Renal cortical epithelial cell (primary cell): ENCODE results near the gene CHMP4B. TPM values are rescaled to one million over a fixed set of nuclear protein-coding genes. Genes with fewer than 3 reads are reported as not detected.

Experiments
- DNase-seq: peaks from one replicate; pipeline ENCODE4 v3.0.0-alpha.2; 2011; ENCODE audit warnings: low read depth
- total RNA-seq: library from RNA; depleted of rRNA; stranded (reverse); fragments of >200 nt; gene quantifications from 2 replicates; pipeline ENCODE4 v1.2.3, GENCODE V29; 2014

CHMP4B gene
- total RNA-seq, 1 donor from 2014 or later = 93.4 TPM

DNA sequence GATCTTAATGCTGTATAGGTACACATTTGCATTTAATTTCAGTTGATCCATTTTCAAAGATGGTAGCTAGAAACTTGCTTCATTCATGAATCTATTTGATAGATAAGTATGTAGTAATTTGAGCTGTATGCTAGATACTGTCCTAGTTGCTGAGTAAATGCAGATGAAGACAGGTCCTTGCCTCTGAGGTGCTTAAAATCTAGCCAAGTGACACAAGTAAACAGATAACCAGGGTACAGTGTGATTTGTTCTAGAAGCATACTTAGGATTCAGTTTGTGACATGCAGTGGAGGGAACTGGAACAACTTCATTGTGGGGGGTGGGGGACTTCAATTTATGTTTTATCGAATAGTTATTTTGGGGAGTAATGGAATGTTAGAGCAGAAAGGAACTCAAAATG, 9.2 kb downstream of the CHMP4B start:
- DNase-seq = no peak

DNA sequence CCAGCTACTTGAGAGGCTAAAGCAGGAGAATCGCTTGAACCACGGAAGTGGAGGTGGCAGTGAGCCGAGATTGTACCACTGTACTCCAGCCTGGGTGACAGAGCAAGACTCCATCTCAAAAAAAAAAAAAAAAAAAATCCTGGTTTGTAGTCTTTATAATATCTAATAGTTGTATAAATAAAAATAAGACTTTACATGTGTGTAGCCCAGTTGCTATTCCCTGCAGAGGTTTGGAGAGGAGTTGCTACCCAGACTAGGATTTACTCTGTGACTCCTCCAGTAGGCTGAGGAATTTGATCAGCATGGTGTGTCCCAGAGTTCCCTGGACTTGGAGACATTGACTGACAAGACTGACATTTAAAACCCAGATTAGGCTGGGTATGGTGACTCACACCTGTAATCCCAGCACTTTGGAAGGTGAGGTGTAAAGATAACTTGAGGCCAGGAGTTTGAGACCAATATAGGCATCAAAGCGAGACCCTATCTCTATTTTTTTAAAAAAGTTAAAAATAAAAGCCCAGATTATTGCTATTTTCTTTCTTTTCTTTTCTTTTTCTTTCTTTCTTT, 10.2 kb downstream of the CHMP4B start:
- no peak for DNase-seq

DNA sequence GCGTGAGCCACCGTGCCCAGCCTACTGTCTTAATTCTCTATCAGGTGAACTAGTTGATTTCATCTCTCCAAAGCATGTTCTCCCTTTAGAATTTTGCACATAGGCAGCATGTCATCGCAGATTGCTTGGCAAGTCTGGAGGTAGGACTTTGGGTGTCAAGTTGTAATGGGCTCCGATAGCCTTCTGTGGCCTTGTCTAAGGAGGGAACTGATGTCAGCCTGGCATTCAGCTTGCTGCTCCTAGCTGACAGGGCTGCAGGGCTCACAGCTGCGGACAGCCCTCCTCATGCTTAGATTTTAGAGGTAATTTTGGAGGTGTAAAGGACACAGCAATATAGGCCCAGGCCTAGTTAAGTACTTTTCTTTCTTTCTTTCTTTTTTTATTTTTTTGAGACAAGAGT, 11.3 kb downstream of the CHMP4B start:
- DNase-seq = no peak

DNA sequence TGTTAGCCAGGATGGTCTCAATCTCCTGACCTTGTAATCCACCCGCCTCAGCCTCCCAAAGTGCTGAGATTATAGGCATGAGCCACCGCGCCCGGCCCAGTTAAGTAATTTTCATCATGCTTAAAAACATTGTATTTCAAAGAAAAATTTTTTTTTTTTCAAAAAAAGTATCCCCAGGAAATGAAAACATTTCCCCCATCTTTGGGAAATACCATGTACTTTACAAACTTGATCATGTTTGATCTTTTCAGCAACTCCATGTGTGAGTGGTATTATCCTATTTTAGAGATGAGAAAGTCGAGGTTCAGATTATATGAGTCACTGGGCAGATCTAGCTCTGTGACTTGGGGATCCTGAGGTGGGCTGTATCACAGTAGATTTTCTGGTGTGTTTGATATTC, 11.8 kb downstream of the CHMP4B start:
- DNase-seq = no peak

DNA sequence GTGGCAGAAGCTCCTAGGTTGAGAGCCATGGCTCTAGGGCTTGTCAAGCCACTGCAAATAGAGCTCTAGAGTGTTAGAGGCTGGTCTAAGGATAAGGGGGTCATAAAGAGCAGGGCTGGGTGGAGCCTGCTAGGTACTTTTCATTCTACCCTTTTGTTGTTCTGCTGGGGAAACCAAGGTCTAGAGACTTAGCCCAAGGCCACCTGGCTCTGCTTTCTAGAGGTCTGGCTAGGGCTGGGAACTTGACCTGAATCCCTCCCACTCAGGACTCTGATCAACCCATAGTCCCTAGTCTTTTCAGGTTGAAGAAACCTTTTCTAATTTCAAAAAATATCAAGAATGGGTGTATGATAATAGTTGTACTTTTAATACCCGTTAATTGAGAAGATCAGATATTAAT, 13.7 kb downstream of the CHMP4B start:
- DNase-seq = no peak

DNA sequence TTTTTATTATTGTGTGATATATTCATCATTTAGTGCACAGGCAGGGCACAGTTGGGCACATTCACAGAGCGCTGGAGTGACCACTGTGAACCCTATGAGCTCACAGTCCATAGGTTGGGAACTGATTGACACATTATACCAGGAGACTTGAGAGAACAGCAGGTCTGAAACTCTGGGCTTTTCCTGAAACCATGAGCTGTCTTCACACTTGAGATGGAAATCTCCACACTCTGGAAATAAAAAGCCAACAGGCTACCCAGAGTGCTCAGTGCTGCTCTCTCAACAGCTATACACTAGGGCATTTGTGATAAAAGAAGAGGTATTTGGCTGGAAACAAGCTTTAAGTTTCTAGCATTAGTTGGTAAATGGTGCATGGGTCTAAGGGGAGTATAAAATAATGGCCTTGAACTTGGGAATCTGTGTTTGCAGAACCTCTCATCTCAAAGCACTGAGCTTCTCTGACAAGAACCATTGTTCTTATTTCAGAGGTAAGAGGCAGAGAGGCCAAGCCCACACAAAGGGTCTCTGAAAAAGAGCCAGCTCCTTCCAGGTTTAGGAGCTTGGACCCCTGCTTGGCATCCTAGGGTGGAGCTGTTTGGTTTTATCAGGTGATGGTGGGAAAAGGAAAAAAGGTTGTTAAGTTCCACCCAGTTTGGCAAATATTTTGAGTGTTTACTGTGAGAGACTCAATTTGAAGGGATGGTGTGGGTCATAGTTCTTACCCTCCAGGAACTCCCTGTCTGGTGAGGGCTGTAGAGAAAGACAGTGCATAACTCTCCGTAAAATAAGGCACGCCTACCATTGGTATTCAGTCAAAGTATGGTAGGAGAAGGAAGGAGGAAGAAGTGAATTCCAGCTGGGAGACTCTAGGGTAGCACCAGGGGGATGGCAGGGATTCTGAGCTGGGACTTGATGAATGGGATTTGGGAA, 14.5 kb downstream of the CHMP4B start:
- DNase-seq = no peak

DNA sequence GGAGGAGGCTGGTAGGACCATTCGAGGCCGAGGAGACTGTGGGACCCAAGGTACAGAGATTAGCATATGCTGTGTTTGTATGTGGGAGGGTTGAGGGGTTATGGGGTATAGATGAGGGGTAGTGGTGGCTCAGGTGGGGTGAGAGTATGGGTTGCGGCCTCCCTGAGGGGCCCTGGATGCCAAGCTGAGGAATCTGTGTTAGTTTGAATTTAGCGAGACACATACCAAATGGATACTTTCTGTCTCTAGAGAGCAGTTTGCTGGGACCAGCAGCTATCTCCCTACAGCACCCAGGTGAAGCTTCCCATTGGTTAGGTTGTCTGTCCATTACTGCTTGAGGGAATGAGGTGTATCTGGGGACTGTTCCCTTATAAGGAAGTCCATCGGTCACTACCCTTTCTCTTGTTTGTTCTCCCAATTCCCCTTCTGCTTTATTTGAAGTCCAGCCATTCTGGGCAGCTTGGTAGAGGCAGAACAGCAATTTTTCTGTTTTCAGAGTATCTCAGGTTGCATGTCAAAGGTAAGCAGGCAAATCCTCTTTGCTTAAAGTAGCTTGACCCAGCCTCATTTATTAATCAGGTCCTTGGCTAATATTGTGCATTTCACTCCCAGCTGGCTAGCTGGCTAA, 15.2 kb downstream of the CHMP4B start:
- DNase-seq = peak; percentile 25

DNA sequence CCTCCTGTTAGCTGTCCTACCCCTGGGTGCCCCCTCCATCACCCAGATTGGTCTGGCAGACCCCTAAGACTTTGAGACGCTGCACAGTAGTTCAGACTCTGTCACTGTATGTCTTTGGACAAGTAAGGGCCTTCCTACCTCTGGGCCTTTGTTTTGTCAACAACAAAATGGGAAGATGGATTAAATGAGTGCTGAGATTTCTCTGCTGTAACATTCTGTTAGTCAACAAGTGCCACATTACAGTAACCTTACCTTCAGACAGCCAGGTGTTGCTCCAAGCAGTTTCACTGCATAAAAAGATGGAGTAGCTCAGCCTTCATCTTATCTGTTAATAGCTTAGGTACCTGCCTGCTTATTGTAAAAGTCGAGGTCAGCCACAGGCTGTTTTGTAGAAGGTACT, 16.0 kb downstream of the CHMP4B start:
- DNase-seq = no peak

DNA sequence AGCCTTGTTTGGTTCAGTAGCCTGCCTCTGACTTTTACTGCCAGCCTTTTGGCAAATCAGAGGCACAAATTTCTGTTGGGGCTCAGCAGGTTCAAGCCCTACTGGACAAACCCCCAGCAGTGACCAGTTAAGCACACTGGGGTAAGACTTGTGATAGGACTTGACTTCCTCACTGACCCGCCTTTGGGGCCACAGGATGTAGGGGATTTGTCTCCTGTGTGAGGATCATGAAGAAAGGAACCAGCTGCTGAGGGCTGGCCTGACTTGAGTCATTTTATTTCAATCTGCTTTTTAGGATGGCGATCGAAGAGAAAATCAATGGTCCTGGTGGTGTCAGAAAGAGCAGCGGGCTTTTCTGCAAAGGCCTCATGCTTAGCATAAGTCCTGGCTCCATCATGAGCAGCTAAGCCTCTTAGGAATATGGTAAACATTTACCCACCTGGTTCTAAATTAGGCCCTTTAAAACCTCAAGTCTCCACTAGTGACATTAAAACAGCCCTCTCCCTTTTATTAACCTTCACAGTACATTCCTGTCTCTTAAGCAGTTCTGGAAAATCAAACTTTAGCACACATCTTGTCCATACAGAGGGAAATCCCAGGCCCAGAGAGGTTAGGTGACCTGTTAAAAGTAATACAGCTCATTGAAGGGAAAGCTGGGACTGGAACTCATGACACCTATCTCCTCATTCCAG, 16.6 kb downstream of the CHMP4B start:
- DNase-seq = no peak

DNA sequence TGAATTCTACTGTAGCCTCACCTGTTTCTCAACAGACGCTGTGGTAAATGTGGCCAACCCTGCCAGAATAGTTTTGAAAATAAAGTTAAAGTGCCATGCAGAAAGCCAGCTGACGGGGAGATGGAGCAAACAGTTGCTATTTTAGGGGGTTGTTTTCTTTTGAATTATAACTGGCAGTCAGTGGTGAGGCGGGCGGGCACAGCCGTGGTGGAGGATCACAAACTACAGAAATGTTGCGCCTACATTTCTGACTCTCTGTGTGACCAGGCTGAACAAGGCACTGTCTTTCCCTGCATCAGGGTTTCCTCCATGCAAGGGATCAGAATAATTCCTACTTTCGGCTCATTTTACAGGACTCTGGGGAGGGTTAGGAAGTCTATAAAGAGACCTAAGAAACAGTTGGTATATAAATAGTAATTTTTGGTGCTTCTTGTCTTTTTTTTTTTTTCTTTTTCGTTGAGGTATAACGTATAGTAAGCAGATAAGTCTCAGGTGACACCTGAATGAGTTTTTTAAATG, 17.2 kb downstream of the CHMP4B start:
- no peak for DNase-seq

DNA sequence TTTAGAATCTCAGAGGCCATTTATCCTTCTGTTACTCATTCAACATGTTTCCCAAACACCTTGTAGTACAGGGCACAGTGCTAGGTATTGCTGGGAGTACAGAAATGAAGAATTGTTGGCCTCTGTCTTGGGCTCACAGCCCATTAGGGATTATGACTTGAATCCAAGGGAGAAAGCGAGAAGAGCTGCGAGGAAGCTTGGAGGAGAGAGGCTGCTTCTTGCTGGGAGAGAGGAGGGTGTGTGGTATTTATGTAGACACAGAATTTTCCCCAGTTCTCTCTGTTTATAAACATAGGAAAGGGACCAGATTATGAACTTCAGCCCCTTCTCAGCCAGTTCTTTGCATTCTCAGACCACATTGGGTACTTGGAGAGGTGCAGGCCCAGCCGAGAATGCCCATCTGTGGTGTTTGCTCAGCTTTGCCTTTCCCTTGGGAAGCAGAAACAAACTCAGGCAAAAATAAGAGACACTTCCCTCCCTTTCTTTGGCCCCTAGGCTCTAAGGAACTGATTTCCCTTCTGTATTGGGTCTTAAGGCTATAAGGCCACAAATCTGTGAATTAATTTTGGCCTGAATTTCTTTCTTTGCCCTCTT, 17.9 kb downstream of the CHMP4B start:
- DNase-seq = no peak

DNA sequence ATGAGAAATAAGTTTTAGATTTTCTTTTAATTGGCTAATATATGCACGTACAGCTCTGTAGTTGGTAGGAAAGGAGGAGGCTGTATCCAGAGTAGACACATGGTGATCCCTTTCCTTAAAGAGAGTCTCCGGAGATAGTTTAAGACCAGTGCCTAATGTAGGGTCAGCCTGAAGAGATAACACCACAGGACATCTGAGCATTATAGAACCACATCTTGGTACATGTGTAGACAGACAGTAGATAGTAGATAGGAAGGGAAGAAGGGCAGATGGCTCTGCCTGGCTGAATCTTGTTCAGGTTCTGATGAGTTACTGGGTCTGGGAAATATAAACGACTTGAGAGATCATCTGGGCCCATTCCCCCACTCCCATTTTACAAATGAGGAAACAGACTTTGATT, 18.5 kb downstream of the CHMP4B start:
- no peak for DNase-seq

DNA sequence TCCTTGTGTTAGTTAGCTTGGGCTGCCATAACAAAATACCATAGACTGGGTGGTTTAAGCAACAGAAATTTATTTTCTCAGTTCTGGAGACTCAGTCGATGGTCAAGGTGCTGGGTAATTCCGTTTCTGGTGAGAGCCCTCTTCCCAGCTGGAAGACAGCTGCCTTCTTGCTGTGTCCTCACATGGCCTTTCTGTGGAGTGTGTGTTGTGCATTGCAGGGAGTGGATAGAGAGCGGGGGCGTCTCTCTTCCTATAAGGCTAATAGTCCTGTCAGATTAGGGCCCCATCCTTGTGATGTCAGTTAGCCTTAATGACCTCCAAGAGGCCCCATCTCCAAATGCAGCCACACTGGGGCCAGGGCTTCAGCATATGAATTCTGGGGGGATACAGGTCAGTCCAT, 19.2 kb downstream of the CHMP4B start:
- no peak for DNase-seq

DNA sequence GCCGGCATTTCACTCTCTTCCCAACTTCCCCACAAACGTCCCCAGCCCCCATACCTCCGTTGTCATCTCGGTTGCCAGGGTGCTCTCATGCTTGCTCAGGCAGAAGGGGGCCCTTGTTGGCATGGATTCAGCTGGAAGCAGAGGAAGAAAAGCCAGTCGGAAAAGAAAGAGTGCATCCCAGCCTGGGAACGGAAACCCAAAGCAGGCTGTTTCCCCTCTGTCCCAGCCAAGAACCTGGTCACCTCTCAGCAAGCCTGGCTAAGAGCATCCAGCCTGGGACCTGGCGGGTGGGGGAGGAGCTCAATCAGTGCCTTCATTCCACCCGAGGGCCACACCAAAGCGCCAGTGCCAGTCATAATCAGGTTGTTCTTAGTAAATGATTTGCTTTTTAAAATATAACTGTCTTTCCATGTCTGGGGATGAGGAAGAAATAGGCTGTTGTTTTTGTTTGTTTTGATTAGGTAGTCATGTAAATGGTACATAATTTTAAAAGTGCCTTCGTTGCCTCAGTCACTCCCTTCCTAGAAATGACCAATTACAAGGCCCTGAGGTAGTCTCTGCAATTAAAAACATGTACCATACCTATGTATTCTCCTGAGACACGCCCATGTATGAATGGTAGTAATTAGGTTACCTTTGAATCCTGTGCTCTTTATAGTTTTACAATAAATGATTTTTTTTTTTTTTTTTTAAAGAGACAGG, 21.1 kb downstream of the CHMP4B start:
- peak; percentile 33 for DNase-seq

DNA sequence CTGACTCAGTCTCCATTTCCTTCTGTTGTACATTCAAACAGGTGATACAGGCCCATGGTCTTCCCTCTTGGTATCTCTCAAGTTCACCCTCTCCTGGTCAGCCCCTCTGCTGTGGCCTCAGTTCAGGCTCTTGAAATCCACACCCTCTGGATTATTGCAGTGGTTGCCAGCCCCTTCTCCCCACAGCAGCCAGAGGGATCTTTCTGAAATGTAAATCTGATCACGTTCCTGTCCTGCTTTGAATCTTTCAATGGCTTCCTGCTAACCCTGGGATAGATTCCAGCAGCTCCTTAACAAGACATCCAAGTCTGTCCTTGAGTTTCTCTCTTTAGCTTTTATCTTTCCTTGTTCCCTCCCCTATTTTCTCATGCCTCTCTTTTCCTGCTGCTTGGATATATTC, 22.2 kb downstream of the CHMP4B start:
- no peak for DNase-seq

DNA sequence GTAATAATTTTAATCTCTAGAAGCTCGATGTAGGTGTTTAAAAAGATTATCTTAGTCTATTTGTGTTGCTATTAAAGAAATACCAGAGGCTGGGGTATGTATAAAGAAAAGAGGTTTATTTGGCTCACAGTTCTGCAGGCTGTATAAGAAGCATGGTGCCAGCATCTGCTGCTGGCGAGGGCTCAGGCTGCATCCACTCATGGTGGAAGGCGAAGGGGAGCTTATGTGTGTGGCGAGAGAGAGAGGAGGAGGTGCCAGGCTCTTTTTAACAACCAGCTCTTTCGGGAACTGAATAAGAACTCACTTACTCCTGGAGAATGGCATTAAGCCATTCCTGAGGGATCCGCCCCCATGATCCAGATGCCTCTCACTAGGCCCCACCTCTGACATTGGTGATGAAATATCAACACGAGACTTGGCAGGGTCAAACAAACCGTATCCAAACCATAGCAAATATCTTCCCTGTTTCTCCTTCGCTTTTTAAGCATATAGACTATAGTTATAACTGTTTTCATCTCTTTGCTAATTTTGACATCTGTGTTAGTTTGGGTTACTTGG, 24.5 kb downstream of the CHMP4B start:
- DNase-seq = no peak

DNA sequence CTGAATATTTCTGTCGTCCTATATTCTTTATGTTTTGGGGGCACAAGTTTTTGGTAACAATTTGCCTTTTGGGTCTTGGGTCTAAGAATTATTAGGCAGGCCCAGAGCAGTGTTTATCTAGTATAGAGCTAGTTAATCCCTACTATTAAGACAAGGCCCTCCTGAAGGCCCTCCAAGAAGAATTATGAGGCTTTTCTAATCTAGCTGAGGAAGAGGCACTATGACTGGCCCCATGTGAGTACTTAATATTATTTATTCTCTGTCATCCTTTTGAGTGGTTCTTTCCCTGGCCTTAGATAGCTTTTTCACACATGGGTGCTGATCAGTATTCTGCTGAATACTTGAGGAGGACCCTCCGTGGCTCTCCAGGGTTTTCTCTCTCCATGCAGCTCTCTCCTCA, 25.1 kb downstream of the CHMP4B start:
- no peak for DNase-seq

DNA sequence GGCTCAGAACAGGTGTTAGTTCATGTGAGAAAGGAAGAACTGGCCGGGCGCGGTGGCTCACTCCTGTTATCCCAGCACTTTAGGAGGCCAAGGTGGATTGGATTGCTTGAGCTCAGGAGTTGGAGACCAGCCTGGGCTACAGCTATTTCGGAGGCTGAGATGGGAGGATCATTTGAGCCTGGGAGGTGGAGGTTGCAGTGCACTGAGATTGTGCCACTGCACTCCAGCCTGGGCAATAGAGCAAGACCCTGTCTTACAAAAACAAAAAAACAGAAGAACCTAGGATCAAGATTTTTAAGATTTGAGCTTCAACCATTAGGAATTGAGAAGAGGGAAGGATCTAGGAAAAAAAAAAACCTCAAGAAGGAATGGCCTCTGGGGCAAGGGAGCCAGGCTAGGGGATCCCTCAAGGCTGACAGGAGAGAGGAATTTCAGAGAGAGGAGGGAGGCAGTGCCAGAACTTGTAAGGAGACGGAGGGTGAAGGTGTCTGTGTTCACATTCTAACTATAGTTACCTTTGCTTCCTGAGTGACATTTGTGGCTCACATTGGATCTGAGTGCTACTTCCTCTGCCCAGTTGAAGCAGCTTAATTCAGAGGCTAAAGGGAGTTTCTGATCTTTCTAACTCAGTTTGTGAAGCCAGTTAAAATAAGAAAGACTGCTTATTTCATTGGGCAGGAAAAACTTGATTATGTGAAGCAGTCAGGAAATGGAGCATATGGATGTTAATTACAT, 26.1 kb downstream of the CHMP4B start:
- DNase-seq = no peak

DNA sequence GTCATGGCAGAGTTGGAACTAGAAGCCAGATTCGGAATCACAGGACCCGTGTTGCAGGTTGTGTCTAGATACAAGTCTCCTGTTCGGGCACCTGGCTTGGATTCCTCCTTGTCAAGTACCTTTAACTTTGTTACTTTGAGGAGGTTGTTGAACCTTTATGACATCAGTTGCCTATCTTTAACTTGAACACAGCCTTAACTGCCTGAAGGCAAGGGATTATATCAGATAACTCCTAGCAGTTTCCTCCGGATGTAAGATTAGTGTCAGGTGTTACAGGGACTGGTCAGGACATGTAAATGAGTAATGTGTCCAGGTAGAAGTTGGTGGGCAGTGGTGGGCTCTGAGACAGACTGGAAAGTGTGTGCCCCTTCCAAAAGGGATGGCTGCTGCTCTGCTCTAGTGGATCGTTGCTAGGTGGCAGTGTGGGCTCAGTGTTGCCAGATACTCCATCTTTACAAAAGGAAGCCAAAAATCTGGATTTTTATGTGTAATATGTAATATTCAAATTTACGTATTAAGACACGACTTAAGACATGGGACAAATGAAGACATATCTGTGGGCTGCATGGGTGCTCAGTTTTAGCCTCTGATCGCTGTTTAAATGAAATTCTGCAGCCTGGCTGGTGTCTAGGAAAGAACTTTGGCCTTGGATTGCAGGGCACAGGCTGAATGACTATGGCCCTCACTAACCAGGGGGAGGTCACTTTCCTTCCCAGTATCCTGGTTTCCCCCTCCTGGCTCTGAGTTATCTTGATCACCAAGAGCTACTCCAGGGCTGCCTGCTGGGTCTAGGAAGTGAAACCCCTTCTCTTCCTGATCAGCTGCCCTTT, 27.1 kb downstream of the CHMP4B start:
- no peak for DNase-seq
